ENCODE data around the gene ASB13. TPM values are rescaled to one million over a fixed set of nuclear protein-coding genes. Genes with fewer than 3 reads are reported as not detected.
"Not testable (repeated sequence)": the region's sequence is repeated elsewhere in the genome, so short reads cannot be mapped to it uniquely, and the experiment has no call there.

Gene ASB13
- total and polyA plus RNA-seq, 2 experiments from 2014 or later, result 16.9 to 18.1 TPM

GRCh38 chr10:5624701-5625100 lies 41.7 kb downstream of the ASB13 start:
- H3K9me3 ChIP-seq (ENCODE audit: low read depth), result no peaks in the 10 kb centered on the region
- H3K9me2 ChIP-seq (replicated peaks; ENCODE audit: insufficient read depth), result no peaks in the 10 kb centered on the region
- no peaks in the 10 kb centered on the region for H4K20me1 ChIP-seq (ENCODE audit: insufficient read depth, poor library complexity, severe bottlenecking)
- H3K27ac ChIP-seq, result no peak overlapping the region
- TF ChIP-seq EZH2phosphoT487 (IDR thresholded peaks at IDR 0.05; ENCODE audit: low read depth, severe bottlenecking, unreplicated experiment) (no peak), EZH2 (IDR thresholded peaks at IDR 0.05; ENCODE audit: borderline replicate concordance) (no peak), CTCF (IDR thresholded peaks at IDR 0.05; ENCODE audit: poor library complexity) (no peak)
- DNase-seq (ENCODE audit: low spot score), result no peak
- H3K27me3 ChIP-seq, result no peaks in the 10 kb centered on the region
- peaks cover 12% of the 10 kb centered on the region for H3K4me1 ChIP-seq (ENCODE audit: insufficient read depth)
- no peak overlapping the region for H3K4me2 ChIP-seq
- WGBS (ENCODE audit: low lambda C conversion rate, missing lambda C conversion rate), result 96% methylated on average over 24 of the region's 24 CpGs
- no peak overlapping the region for H3K4me3 ChIP-seq
- H3K36me3 ChIP-seq (replicated peaks; ENCODE audit: insufficient read depth, low read depth), result no peaks in the 10 kb centered on the region
- no peaks in the 10 kb centered on the region for H3K79me2 ChIP-seq
- no peak overlapping the region for H2AFZ ChIP-seq

DNA sequence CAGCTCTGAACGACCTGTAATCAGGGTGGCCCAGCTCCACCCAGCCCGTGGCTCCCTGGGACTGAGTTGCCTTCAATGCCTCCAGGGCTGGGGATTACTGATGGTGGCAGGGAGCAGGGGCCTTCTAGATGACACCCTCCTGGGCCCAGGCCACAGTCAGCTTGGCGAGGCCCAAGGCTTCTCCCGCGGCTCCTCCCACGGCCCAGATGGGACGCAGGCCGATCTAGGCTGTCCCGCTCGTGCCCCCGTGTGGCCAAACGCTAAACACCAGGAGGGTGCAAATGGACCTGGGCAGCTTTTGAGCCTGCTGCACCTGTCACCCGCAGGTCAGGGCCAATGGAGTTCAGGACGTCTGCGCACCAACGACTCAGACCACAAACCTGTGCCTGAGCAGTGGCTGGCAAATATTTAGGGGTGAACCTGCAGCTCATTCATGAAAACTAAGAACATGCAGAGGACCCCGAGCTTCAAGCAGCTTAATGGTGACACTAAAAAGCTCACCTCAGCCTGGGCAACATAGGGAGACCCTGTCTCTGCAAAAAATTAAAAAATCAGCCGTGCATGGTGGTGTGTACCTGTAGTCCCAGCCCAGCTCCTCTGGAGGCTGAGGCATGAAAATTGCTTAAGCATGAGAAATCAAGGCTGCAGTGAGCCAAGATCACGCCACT lies 43.2 kb downstream of the ASB13 start:
- Histone ChIP-seq H3K36me3 (replicated peaks; ENCODE audit: insufficient read depth, low read depth) (no peaks in the 10 kb centered on the region), H3K9me2 (replicated peaks; ENCODE audit: insufficient read depth) (no peaks in the 10 kb centered on the region), H3K4me2 (no peak overlapping the region), H3K27ac (peak overlapping the region; percentile 58), H3K9me3 (ENCODE audit: low read depth) (no peaks in the 10 kb centered on the region), H3K27me3 (no peaks in the 10 kb centered on the region), H4K20me1 (ENCODE audit: insufficient read depth, poor library complexity, severe bottlenecking) (no peaks in the 10 kb centered on the region), H3K79me2 (no peaks in the 10 kb centered on the region), H3K4me1 (ENCODE audit: insufficient read depth) (peaks cover 27% of the 10 kb centered on the region), H3K4me3 (no peak overlapping the region), H2AFZ (peak overlapping the region; percentile 57)
- peak; percentile 91 for TF ChIP-seq CTCF (IDR thresholded peaks at IDR 0.05; ENCODE audit: poor library complexity)
- no peak for TF ChIP-seq EZH2 (IDR thresholded peaks at IDR 0.05; ENCODE audit: borderline replicate concordance)
- WGBS (ENCODE audit: low lambda C conversion rate, missing lambda C conversion rate), result 19% methylated on average over 19 of the region's 19 CpGs
- DNase-seq (ENCODE audit: low spot score), result peak; percentile 93

- no peaks in the 10 kb centered on the region for H3K9me2 ChIP-seq (replicated peaks; ENCODE audit: insufficient read depth)
- no peak for TF ChIP-seq CTCF (IDR thresholded peaks at IDR 0.05; ENCODE audit: poor library complexity)
- no peak for TF ChIP-seq EZH2phosphoT487 (IDR thresholded peaks at IDR 0.05; ENCODE audit: low read depth, severe bottlenecking, unreplicated experiment)
- no peak for TF ChIP-seq EZH2 (IDR thresholded peaks at IDR 0.05; ENCODE audit: borderline replicate concordance)
- H3K27ac ChIP-seq, result peak overlapping the region; percentile 58
- H3K36me3 ChIP-seq (replicated peaks; ENCODE audit: insufficient read depth, low read depth), result no peaks in the 10 kb centered on the region
- DNase-seq (ENCODE audit: low spot score), result no peak
- no peak overlapping the region for H2AFZ ChIP-seq
- H3K4me2 ChIP-seq, result no peak overlapping the region
- no peaks in the 10 kb centered on the region for H3K9me3 ChIP-seq (ENCODE audit: low read depth)
- H4K20me1 ChIP-seq (ENCODE audit: insufficient read depth, poor library complexity, severe bottlenecking), result no peaks in the 10 kb centered on the region
- H3K4me3 ChIP-seq, result no peak overlapping the region
- H3K4me1 ChIP-seq (ENCODE audit: insufficient read depth), result peaks cover 29% of the 10 kb centered on the region
- no peaks in the 10 kb centered on the region for H3K79me2 ChIP-seq
- no peaks in the 10 kb centered on the region for H3K27me3 ChIP-seq
- WGBS (ENCODE audit: low lambda C conversion rate, missing lambda C conversion rate), result 86% methylated on average over 6 of the region's 6 CpGs
These were observed 44.0 kb downstream of the ASB13 start for GRCh38 chr10:5622186-5622960.

DNA sequence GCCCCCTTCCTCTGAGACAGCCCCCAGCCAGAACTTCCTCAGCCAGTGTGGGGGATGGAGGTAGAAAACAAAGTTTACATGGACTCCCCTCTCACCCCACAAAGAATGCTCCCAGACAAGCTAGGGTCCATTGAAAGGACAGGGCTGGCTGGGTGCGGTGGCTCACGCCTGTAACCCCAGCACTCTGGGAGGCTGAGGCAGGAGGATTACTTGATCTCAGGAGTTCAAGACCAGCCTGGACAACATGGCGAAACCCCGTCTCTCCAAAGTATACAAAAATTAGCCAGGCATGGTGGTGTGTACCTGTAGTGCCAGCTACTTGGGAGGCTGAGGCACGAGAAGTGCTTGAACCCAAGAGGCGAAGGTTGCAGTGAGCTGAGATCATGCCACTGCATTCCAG lies 45.0 kb downstream of the ASB13 start:
- DNase-seq (ENCODE audit: low spot score), result not testable (repeated sequence)

More for the DNA sequence above, 45.0 kb downstream of the ASB13 start:
- peaks cover 32% of the 10 kb centered on the region for H3K4me1 ChIP-seq (ENCODE audit: insufficient read depth)
- not testable (repeated sequence) for H3K4me2 ChIP-seq; H4K20me1 ChIP-seq (ENCODE audit: insufficient read depth, poor library complexity, severe bottlenecking); H2AFZ ChIP-seq; H3K9me2 ChIP-seq (replicated peaks; ENCODE audit: insufficient read depth); H3K4me3 ChIP-seq; H3K27ac ChIP-seq; H3K27me3 ChIP-seq; H3K9me3 ChIP-seq (ENCODE audit: low read depth); H3K36me3 ChIP-seq (replicated peaks; ENCODE audit: insufficient read depth, low read depth); H3K79me2 ChIP-seq
- WGBS (ENCODE audit: low lambda C conversion rate, missing lambda C conversion rate), result 86% methylated on average over 6 of the region's 6 CpGs
